IMR-90 (cell line): Measurements from ENCODE around the gene KRTAP9-9. TPM values are rescaled to one million over a fixed set of nuclear protein-coding genes. Genes with fewer than 3 reads are reported as not detected.

ENCODE experiments used
- ATAC-seq: fragments of 200-7000 bp; cut with Tn5 transposase; 2 replicates; pipeline ENCODE4 v1.9.1; 2020; ENCODE audit warnings: low read depth, mild to moderate bottlenecking, moderate library complexity
- BruUV-seq: library from RNA; stranded (reverse); fragments of 400-500 nt; replicated peaks from 2 replicates; lab custom pipeline; 2021; lab: Mats Ljungman, UMichigan
- CTCF ChIA-PET: fragments of 300-600 bp; formaldehyde crosslinking; extraction: SDS; loops from one replicate; lab custom pipeline; 2021; ENCODE audit warnings: antibody characterized with exemption; lab: Yijun Ruan, JAX
- POLR2A ChIA-PET: fragments of 300-600 bp; sonication (Branson Sonifier 250); formaldehyde crosslinking; loops from one replicate; lab custom pipeline; 2022; ENCODE audit warnings: antibody characterized with exemption; ENCODE audit not compliant: unreplicated experiment; lab: Charles Lee
- DNase-seq: peaks from one replicate; pipeline ENCODE4 v3.0.0; 2013
- H2AFZ ChIP-seq: replicated peaks from 2 replicates; pipeline ENCODE3; 2013; ENCODE audit warnings: low read length, mild to moderate bottlenecking; ENCODE audit not compliant: poor library complexity
- H2AK5ac ChIP-seq: 2 replicates; pipeline ENCODE4 v1.6.1; 2013; ENCODE audit warnings: low read depth, low read length, inconsistent platforms
- H2AK9ac ChIP-seq: replicated peaks from 2 replicates; pipeline ENCODE3; 2013; ENCODE audit warnings: mild to moderate bottlenecking, low read depth, low read length, moderate library complexity; ENCODE audit not compliant: poor library complexity
- H2BK120ac ChIP-seq: 2 replicates; pipeline ENCODE4 v1.6.1; 2013; ENCODE audit warnings: low read depth, low read length, inconsistent platforms
- H2BK15ac ChIP-seq: 3 replicates; pipeline ENCODE4 v1.6.1; 2013; ENCODE audit warnings: low read depth, low read length, inconsistent platforms
- H2BK20ac ChIP-seq: 2 replicates; pipeline ENCODE4 v1.6.1; 2013; ENCODE audit warnings: low read depth, mild to moderate bottlenecking, inconsistent platforms, low read length, moderate library complexity
- H2BK5ac ChIP-seq: 2 replicates; pipeline ENCODE4 v1.6.1; 2013; ENCODE audit warnings: mild to moderate bottlenecking, low read depth, low read length, inconsistent platforms; ENCODE audit not compliant: poor library complexity, severe bottlenecking
- H3K14ac ChIP-seq: replicated peaks from 2 replicates; pipeline ENCODE4 v1.6.1; 2013; ENCODE audit warnings: low read depth, low read length, inconsistent platforms
- H3K18ac ChIP-seq: 2 replicates; pipeline ENCODE4 v1.6.1; 2013; ENCODE audit warnings: low read depth, low read length, control low read depth
- H3K23ac ChIP-seq: 2 replicates; pipeline ENCODE4 v1.6.1; 2013; ENCODE audit warnings: low read depth, low read length, inconsistent platforms
- H3K27ac ChIP-seq: 2 replicates; pipeline ENCODE4 v1.5.1; 2013; ENCODE audit warnings: mild to moderate bottlenecking, control low read depth, low read length; ENCODE audit not compliant: insufficient read depth
- H3K27me3 ChIP-seq: 2 replicates; pipeline ENCODE4 v1.6.1; 2013; ENCODE audit warnings: low read length; ENCODE audit not compliant: control insufficient read depth, insufficient read depth
- H3K36me3 ChIP-seq: 2 replicates; pipeline ENCODE4 v1.6.1; 2013; ENCODE audit warnings: low read length, mixed read lengths; ENCODE audit not compliant: control insufficient read depth, insufficient read depth
- H3K4ac ChIP-seq: 2 replicates; pipeline ENCODE4 v1.6.1; 2013; ENCODE audit warnings: low read depth, low read length, inconsistent platforms
- H3K4me1 ChIP-seq: 2 replicates; pipeline ENCODE4 v1.6.1; 2013; ENCODE audit warnings: low read length, mixed read lengths; ENCODE audit not compliant: control insufficient read depth, insufficient read depth
- H3K4me2 ChIP-seq: 2 replicates; pipeline ENCODE4 v1.6.1; 2013; ENCODE audit warnings: low read depth, mild to moderate bottlenecking, control low read depth, low read length, moderate library complexity
- H3K4me3 ChIP-seq: 2 replicates; pipeline ENCODE4 v1.5.1; 2013; ENCODE audit warnings: low read depth, mild to moderate bottlenecking, control low read depth, low read length, moderate library complexity; ENCODE audit not compliant: insufficient read depth
- H3K56ac ChIP-seq: 2 replicates; pipeline ENCODE4 v1.6.1; 2013; ENCODE audit warnings: low read length, inconsistent platforms; ENCODE audit not compliant: insufficient read depth; ENCODE audit errors: extremely low read depth
- H3K79me1 ChIP-seq, 2 experiments: 2 replicates each; pipeline ENCODE4 v1.6.1; 2013; ENCODE audit warnings: low read length in 2 of 2, inconsistent platforms in 1 of 2, low read depth in 1 of 2
- H3K9ac ChIP-seq: 2 replicates; pipeline ENCODE4 v1.6.1; 2013; ENCODE audit warnings: low read depth, low read length, control low read depth
- H3K9me1 ChIP-seq: 2 replicates; pipeline ENCODE4 v1.6.1; 2013; ENCODE audit warnings: low read length, inconsistent platforms; ENCODE audit not compliant: insufficient read depth
- H3K9me3 ChIP-seq: 2 replicates; pipeline ENCODE4 v1.6.1; 2013; ENCODE audit warnings: low read length; ENCODE audit not compliant: control insufficient read depth, insufficient read depth
- H4K20me1 ChIP-seq: 2 replicates; pipeline ENCODE4 v1.6.1; 2013; ENCODE audit warnings: low read length, inconsistent platforms; ENCODE audit not compliant: insufficient read depth
- H4K5ac ChIP-seq: 2 replicates; pipeline ENCODE4 v1.6.1; 2013; ENCODE audit warnings: mild to moderate bottlenecking, low read depth, low read length, control low read depth
- H4K8ac ChIP-seq, 2 experiments: 2 replicates each; pipeline ENCODE4 v1.6.1; 2013; ENCODE audit warnings: low read depth in 2 of 2, low read length in 2 of 2, control low read depth in 1 of 2, inconsistent platforms in 1 of 2
- H4K91ac ChIP-seq: 2 replicates; pipeline ENCODE4 v1.6.1; 2013; ENCODE audit warnings: low read depth, low read length, inconsistent platforms; ENCODE audit not compliant: insufficient read depth
- BHLHE40 ChIP-seq: fragments of 150-350 bp; IDR thresholded peaks from 2 replicates; pipeline ENCODE4 v1.6.1; 2016; ENCODE audit warnings: mild to moderate bottlenecking, low read depth, low read length
- CEBPB ChIP-seq: IDR thresholded peaks from 2 replicates; pipeline ENCODE4 v1.6.1; 2012; ENCODE audit warnings: low read depth, low read length, improper control_type of control experiment
- CHD1 ChIP-seq: IDR thresholded peaks from 2 replicates; pipeline ENCODE4 v1.6.1; 2012; ENCODE audit warnings: low read depth, low read length, improper control_type of control experiment
- FOS ChIP-seq: fragments of 150-350 bp; IDR thresholded peaks from 2 replicates; pipeline ENCODE4 v1.6.1; 2016; ENCODE audit warnings: low read depth, low read length
- MAFK ChIP-seq: IDR thresholded peaks from 2 replicates; pipeline ENCODE4 v1.6.1; 2012; ENCODE audit warnings: low read depth, low read length, improper control_type of control experiment
- MAZ ChIP-seq: IDR thresholded peaks from 2 replicates; pipeline ENCODE4 v1.6.1; 2012; ENCODE audit warnings: low read depth, mild to moderate bottlenecking, low read length, improper control_type of control experiment, moderate library complexity, borderline replicate concordance
- MXI1 ChIP-seq: IDR thresholded peaks from 2 replicates; pipeline ENCODE4 v1.6.1; 2012; ENCODE audit warnings: low read depth, mild to moderate bottlenecking, low read length, moderate library complexity, borderline replicate concordance
- NFE2L2 ChIP-seq: fragments of 150-350 bp; IDR thresholded peaks from 2 replicates; pipeline ENCODE4 v1.6.1; 2016; ENCODE audit warnings: low read depth, mild to moderate bottlenecking, low read length
- POLR2A ChIP-seq: IDR thresholded peaks from 2 replicates; pipeline ENCODE4 v1.6.1; 2012; ENCODE audit warnings: mild to moderate bottlenecking, low read depth, low read length
- RAD21 ChIP-seq: IDR thresholded peaks from 2 replicates; pipeline ENCODE4 v1.6.1; 2012; ENCODE audit warnings: low read length, improper control_type of control experiment
- RCOR1 ChIP-seq: IDR thresholded peaks from 2 replicates; pipeline ENCODE4 v1.6.1; 2012; ENCODE audit warnings: mild to moderate bottlenecking, low read length, improper control_type of control experiment; ENCODE audit not compliant: insufficient replicate concordance
- RFX5 ChIP-seq: IDR thresholded peaks from 2 replicates; pipeline ENCODE4 v1.8.0; 2012; ENCODE audit warnings: low read depth, mild to moderate bottlenecking, low read length, moderate library complexity
- SMC3 ChIP-seq: fragments of 150-350 bp; IDR thresholded peaks from 2 replicates; pipeline ENCODE4 v1.6.1; 2016; ENCODE audit warnings: low read depth, mild to moderate bottlenecking, antibody characterized with exemption, low read length, moderate library complexity
- WGBS, 2 experiments: methylation state at CpG; one replicate each; pipeline versions ENCODE4 v1.1.5 to v1.1.7; 2013; ENCODE audit warnings: missing lambda C conversion rate in 2 of 2; ENCODE audit not compliant: insufficient read length in 1 of 2; ENCODE audit errors: extremely low coverage in 2 of 2; 5-methylcytosine and 5-hydroxymethylcytosine counted together
- dilution Hi-C: fragments of 300-500 bp; cut with HindIII; formaldehyde crosslinking; loops from one replicate; pipeline ENCODE4 v1.14.3; 2018; ENCODE audit warnings: low sequenced_read_pairs; ENCODE audit not compliant: unreplicated experiment
- in situ Hi-C: fragments of 300-500 bp; cut with MboI; formaldehyde crosslinking; loops from 3 replicates; pipeline ENCODE4 v1.14.3; 2019; ENCODE audit warnings: low sequenced_read_pairs, inconsistent platforms, mixed read lengths
- intact Hi-C: fragments of 100-400 bp; cut with micrococcal nuclease; formaldehyde crosslinking; loops from 2 replicates; pipeline ENCODE4 v1.10.0; 2022
- polyA plus RNA-seq, 3 experiments: library from polyadenylated mRNA; depleted of rRNA; stranded (reverse); fragments of >200 nt; gene quantifications; 2 replicates each; pipeline ENCODE4 v1.2.3, GENCODE V29; 2012; ENCODE audit warnings: low replicate concordance in 1 of 3
- total RNA-seq: library from RNA; depleted of rRNA; stranded (reverse); fragments of >200 nt; gene quantifications from 2 replicates; pipeline ENCODE4 v1.2.3, GENCODE V29; 2012
- TF ChIP-seq, protein P1 (sequence below): fragments of 150-350 bp; IDR thresholded peaks from 2 replicates; pipeline ENCODE4 v1.6.1; 2016; ENCODE audit warnings: low read depth, mild to moderate bottlenecking, low read length, moderate library complexity, borderline replicate concordance
- TF ChIP-seq, protein P2 (sequence below): fragments of 150-350 bp; IDR thresholded peaks from 2 replicates; pipeline ENCODE4 v1.6.1; 2017; ENCODE audit warnings: mild to moderate bottlenecking, antibody characterized with exemption, low read length, low read depth
- TF ChIP-seq, protein P3 (sequence below): conservative IDR thresholded peaks from 2 replicates; pipeline ENCODE4 v1.5.1; 2012; ENCODE audit warnings: mild to moderate bottlenecking, low read depth, low read length, improper control_type of control experiment

KRTAP9-9 gene
- total and polyA plus RNA-seq, 2 of the 4 experiments (the other 2 are of a cell fraction), result not detected

DNA sequence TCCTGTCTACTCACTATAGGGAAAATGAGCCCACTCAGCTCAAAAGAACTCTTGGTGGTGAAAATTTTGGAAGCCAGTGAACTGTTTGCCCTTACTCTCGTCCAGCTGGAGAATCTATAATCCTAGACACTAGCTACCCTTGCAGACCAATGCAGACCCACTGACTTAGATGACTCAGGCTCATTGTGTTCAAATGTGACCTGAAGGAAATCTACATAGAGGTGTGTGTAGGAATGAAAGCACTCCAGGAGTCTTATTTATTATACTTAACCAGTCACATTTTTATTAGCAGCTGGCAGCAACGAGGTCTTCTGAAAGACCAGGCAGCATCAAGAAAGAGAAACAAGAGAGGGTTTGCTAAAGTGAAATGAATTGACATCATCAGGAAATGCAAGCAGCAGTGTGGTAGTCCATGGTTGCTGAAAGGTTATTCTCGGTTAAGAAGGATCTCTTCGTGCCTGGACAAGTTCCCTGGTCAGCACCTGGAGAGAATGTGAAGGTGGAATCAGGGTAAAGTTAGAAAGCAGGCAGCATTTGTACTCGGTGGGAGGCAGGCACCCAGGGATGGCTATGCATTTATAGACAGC is 46.1 kb downstream of the KRTAP9-9 start:
- dilution Hi-C loops, result no loop called here
- H3K9ac ChIP-seq, result no peak overlapping the region
- H3K4me1 ChIP-seq, result no peaks in the 10 kb centered on the region
- no peak overlapping the region for H3K18ac ChIP-seq
- H2AFZ ChIP-seq, result no peak overlapping the region
- H2BK15ac ChIP-seq, result no peak overlapping the region
- H3K23ac ChIP-seq, result no peak overlapping the region
- H4K20me1 ChIP-seq, result no peaks in the 10 kb centered on the region
- no peaks in the 10 kb centered on the region for H3K79me1 ChIP-seq
- CTCF ChIA-PET, result no interaction called here
- no peak overlapping the region for H3K4me3 ChIP-seq
- peaks cover 5% of the 10 kb centered on the region; the same call in 1 of the 2 replicates for H3K9me1 ChIP-seq
- H3K27me3 ChIP-seq, result peaks cover 2% of the 10 kb centered on the region; the same call in 1 of the 2 replicates
- H3K56ac ChIP-seq, result no peak overlapping the region
- DNase-seq (no peak), ATAC-seq (no peak)
- H3K4ac ChIP-seq, result no peak overlapping the region
- no peak overlapping the region for H3K27ac ChIP-seq
- no peak overlapping the region for H2BK20ac ChIP-seq
- POLR2A ChIA-PET, result no interaction called here
- H3K4me2 ChIP-seq, result no peak overlapping the region
- peak overlapping the region; percentile 46; the same call in 1 of the 2 replicates for H3K14ac ChIP-seq
- no peak overlapping the region for H2AK9ac ChIP-seq
- no peak overlapping the region for H2AK5ac ChIP-seq
- H4K8ac ChIP-seq, result no peak overlapping the region
- no peak overlapping the region for H2BK120ac ChIP-seq
- no peaks in the 10 kb centered on the region for H3K36me3 ChIP-seq
- no peak overlapping the region for H2BK5ac ChIP-seq
- WGBS, 2 experiments, result 60% methylated on average over 1 of the region's 5 CpGs; no CpG with 5 or more reads in 1 of the 2 experiments
- intact Hi-C loops, result no loop called here
- H4K91ac ChIP-seq, result no peak overlapping the region
- TF ChIP-seq MXI1, result no peak
- no peak for TF ChIP-seq POLR2A
- TF ChIP-seq, protein P1, sequence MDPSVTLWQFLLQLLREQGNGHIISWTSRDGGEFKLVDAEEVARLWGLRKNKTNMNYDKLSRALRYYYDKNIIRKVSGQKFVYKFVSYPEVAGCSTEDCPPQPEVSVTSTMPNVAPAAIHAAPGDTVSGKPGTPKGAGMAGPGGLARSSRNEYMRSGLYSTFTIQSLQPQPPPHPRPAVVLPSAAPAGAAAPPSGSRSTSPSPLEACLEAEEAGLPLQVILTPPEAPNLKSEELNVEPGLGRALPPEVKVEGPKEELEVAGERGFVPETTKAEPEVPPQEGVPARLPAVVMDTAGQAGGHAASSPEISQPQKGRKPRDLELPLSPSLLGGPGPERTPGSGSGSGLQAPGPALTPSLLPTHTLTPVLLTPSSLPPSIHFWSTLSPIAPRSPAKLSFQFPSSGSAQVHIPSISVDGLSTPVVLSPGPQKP, result no peak
- TF ChIP-seq, protein P2, sequence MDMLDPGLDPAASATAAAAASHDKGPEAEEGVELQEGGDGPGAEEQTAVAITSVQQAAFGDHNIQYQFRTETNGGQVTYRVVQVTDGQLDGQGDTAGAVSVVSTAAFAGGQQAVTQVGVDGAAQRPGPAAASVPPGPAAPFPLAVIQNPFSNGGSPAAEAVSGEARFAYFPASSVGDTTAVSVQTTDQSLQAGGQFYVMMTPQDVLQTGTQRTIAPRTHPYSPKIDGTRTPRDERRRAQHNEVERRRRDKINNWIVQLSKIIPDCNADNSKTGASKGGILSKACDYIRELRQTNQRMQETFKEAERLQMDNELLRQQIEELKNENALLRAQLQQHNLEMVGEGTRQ, result no peak
- TF ChIP-seq FOS, result no peak
- no peak for TF ChIP-seq RAD21
- TF ChIP-seq BHLHE40, result no peak
- TF ChIP-seq, protein P3, sequence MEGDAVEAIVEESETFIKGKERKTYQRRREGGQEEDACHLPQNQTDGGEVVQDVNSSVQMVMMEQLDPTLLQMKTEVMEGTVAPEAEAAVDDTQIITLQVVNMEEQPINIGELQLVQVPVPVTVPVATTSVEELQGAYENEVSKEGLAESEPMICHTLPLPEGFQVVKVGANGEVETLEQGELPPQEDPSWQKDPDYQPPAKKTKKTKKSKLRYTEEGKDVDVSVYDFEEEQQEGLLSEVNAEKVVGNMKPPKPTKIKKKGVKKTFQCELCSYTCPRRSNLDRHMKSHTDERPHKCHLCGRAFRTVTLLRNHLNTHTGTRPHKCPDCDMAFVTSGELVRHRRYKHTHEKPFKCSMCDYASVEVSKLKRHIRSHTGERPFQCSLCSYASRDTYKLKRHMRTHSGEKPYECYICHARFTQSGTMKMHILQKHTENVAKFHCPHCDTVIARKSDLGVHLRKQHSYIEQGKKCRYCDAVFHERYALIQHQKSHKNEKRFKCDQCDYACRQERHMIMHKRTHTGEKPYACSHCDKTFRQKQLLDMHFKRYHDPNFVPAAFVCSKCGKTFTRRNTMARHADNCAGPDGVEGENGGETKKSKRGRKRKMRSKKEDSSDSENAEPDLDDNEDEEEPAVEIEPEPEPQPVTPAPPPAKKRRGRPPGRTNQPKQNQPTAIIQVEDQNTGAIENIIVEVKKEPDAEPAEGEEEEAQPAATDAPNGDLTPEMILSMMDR, result no peak
- TF ChIP-seq MAFK, result no peak
- no peak for TF ChIP-seq MAZ
- TF ChIP-seq RCOR1, result no peak
- no peak for TF ChIP-seq CHD1
- TF ChIP-seq RFX5, result no peak
- no peak for TF ChIP-seq SMC3
- no peak for TF ChIP-seq NFE2L2
- TF ChIP-seq CEBPB, result no peak
- no TSS peak for BruUV-seq
- in situ Hi-C loops, result no loop called here
- H4K5ac ChIP-seq, result no peak overlapping the region
- no peaks in the 10 kb centered on the region for H3K9me3 ChIP-seq
